Endometrium (tissue), 2 donors: ENCODE measurements around the gene MYOF.
"Not testable (repeated sequence)": the region's sequence is repeated elsewhere in the genome, so short reads cannot be mapped to it uniquely, and the experiment has no call there.

Experiments used
- FAIRE-seq: peaks from 2 replicates; lab custom pipeline; 2012; peaks lifted over from hg19 to GRCh38; lab: Jason Lieb, UNC
- donor health status: control.
- donor health status: control.

MYOF gene

GRCh38 chr10:93342366-93342765 is 139.8 kb downstream of the MYOF start:
- FAIRE-seq: no peak

- FAIRE-seq: no peak
Observed at GRCh38 chr10:93337309-93337721, 144.8 kb downstream of the MYOF start.

GRCh38 chr10:93336678-93337077 is 145.5 kb downstream of the MYOF start:
- no peak for FAIRE-seq

- no peak for FAIRE-seq
Observed at GRCh38 chr10:93336110-93336509, 146.0 kb downstream of the MYOF start.

GRCh38 chr10:93334901-93335327 is 147.2 kb downstream of the MYOF start:
- no peak for FAIRE-seq

- no peak for FAIRE-seq
Observed at GRCh38 chr10:93334181-93334580, 148.0 kb downstream of the MYOF start.

- no peak for FAIRE-seq
Observed at GRCh38 chr10:93333278-93333978, 148.7 kb downstream of the MYOF start.

- FAIRE-seq: no peak
Observed at GRCh38 chr10:93330824-93331223, 151.3 kb downstream of the MYOF start.

- FAIRE-seq: no peak
Observed at GRCh38 chr10:93319896-93320295, 162.2 kb downstream of the MYOF start.

GRCh38 chr10:93319096-93319495 is 163.0 kb downstream of the MYOF start:
- no peak for FAIRE-seq

GRCh38 chr10:93315246-93315645 is 166.9 kb downstream of the MYOF start:
- FAIRE-seq: no peak

GRCh38 chr10:93314656-93315055 is 167.5 kb downstream of the MYOF start:
- FAIRE-seq: not testable (repeated sequence)

GRCh38 chr10:93313798-93314197 is 168.3 kb downstream of the MYOF start:
- FAIRE-seq: no peak

GRCh38 chr10:93309062-93309461 is 173.1 kb downstream of the MYOF start:
- no peak for FAIRE-seq

GRCh38 chr10:93305122-93305521 is 177.0 kb downstream of the MYOF start:
- no peak for FAIRE-seq

- FAIRE-seq: no peak
Observed at GRCh38 chr10:93300981-93301380, 181.2 kb downstream of the MYOF start.

- no peak for FAIRE-seq
Observed at GRCh38 chr10:93300288-93300917, 181.7 kb downstream of the MYOF start.

- FAIRE-seq: no peak
Observed at GRCh38 chr10:93299606-93300287, 182.4 kb downstream of the MYOF start.

- no peak for FAIRE-seq
Observed at GRCh38 chr10:93299195-93299594, 182.9 kb downstream of the MYOF start.

- no peak for FAIRE-seq
Observed at GRCh38 chr10:93296151-93296550, 186.0 kb downstream of the MYOF start.

- FAIRE-seq: no peak
Observed at GRCh38 chr10:93293999-93294398, 188.1 kb downstream of the MYOF start.

GRCh38 chr10:93290661-93291354 is 191.3 kb downstream of the MYOF start:
- FAIRE-seq: no peak
